Measurements from ENCODE around the gene SHC4.

- TF ChIP-seq CTCF (conservative IDR thresholded peaks at IDR 0.05) (no peak), ZFX (IDR thresholded peaks at IDR 0.05) (no peak)
These were observed 59.0 kb downstream of the SHC4 start for GRCh38 chr15:48904758-48905157.

Measured in C4-2B (cell line).